GM12878 (cell line): ENCODE data around the gene TGFBRAP1. TPM values are rescaled to one million over a fixed set of nuclear protein-coding genes. Genes with fewer than 3 reads are reported as not detected.

Experiments used
- ATAC-seq: fragments of 200-7000 bp; cut with Tn5 transposase; 3 replicates; pipeline ENCODE4 v1.9.1; 2020; ENCODE audit warnings: mild to moderate bottlenecking, moderate library complexity
- BruUV-seq: library from RNA; stranded (reverse); fragments of 400-500 nt; replicated peaks from 2 replicates; lab custom pipeline; 2021; lab: Mats Ljungman, UMichigan
- CTCF ChIA-PET: fragments of 300-600 bp; sonication (Branson Sonifier 250); formaldehyde crosslinking; extraction: SDS; loops from one replicate; lab custom pipeline; 2021; ENCODE audit warnings: inconsistent platforms; lab: Yijun Ruan, JAX
- POLR2A ChIA-PET: fragments of 350-600 bp; formaldehyde crosslinking; extraction: SDS; loops from one replicate; lab custom pipeline; 2021; ENCODE audit warnings: inconsistent platforms; lab: Charles Lee
- RAD21 ChIA-PET: fragments of 300-600 bp; sonication (Branson Sonifier 250); formaldehyde crosslinking; loops from one replicate; lab custom pipeline; 2023; ENCODE audit warnings: antibody characterized with exemption; ENCODE audit not compliant: unreplicated experiment; lab: Charles Lee
- SMC1A ChIA-PET: fragments of 300-600 bp; sonication (Branson Sonifier 250); formaldehyde crosslinking; loops from one replicate; lab custom pipeline; 2023; ENCODE audit not compliant: unreplicated experiment, uncharacterized antibody; lab: Charles Lee
- DNase-seq: peaks from one replicate; pipeline ENCODE4 v3.0.0-alpha.2; 2011; ENCODE audit warnings: low read depth, low spot score
- FAIRE-seq: peaks from 3 replicates; lab custom pipeline; 2011; peaks lifted over from hg19 to GRCh38; lab: Jason Lieb, UNC
- H2AFZ ChIP-seq: 2 replicates; pipeline ENCODE4 v1.6.0; 2011; ENCODE audit warnings: low read depth, low read length, control low read depth; ENCODE audit not compliant: control insufficient read depth
- H3K27ac ChIP-seq: 2 replicates; pipeline ENCODE4 v1.5.1; 2011; ENCODE audit warnings: control low read depth; ENCODE audit not compliant: control insufficient read depth, insufficient read depth
- H3K27me3 ChIP-seq, 2 experiments: replicated peaks in 1 of 2; 2 replicates each; pipeline versions ENCODE4 v1.6.0 to v1.6.1; 2011; ENCODE audit warnings: low read length in 1 of 2; ENCODE audit not compliant: control insufficient read depth in 2 of 2, insufficient read depth in 2 of 2
- H3K36me3 ChIP-seq, 2 experiments: 2 replicates each; pipeline ENCODE4 v1.5.1; 2011; ENCODE audit warnings: low read length in 1 of 2; ENCODE audit not compliant: control insufficient read depth in 2 of 2, insufficient read depth in 2 of 2
- H3K4me1 ChIP-seq: 2 replicates; pipeline ENCODE4 v1.6.1; 2011; ENCODE audit warnings: mild to moderate bottlenecking, low read length, moderate library complexity, mixed read lengths; ENCODE audit not compliant: control insufficient read depth, insufficient read depth
- H3K4me2 ChIP-seq: 2 replicates; pipeline ENCODE4 v1.6.0; 2011; ENCODE audit warnings: control low read depth; ENCODE audit not compliant: control insufficient read depth, insufficient read depth
- H3K4me3 ChIP-seq: fragments of 200-600 bp; sonication (generic); 2 replicates; pipeline ENCODE4 v1.5.1; 2016
- H3K79me2 ChIP-seq: 2 replicates; pipeline ENCODE4 v1.6.0; 2011; ENCODE audit warnings: low read length; ENCODE audit not compliant: control insufficient read depth, insufficient read depth
- H3K9ac ChIP-seq: 2 replicates; pipeline ENCODE4 v1.8.0; 2011; ENCODE audit warnings: low read length, control low read depth, mixed read lengths; ENCODE audit not compliant: control insufficient read depth, insufficient read depth
- H3K9me3 ChIP-seq: replicated peaks from 3 replicates; pipeline ENCODE4 v1.5.1; 2011; ENCODE audit warnings: mild to moderate bottlenecking, low read length; ENCODE audit not compliant: control insufficient read depth, insufficient read depth
- H4K20me1 ChIP-seq: 2 replicates; pipeline ENCODE4 v1.6.0; 2011; ENCODE audit not compliant: control insufficient read depth, insufficient read depth
- BRCA1 ChIP-seq: IDR thresholded peaks from 2 replicates; pipeline ENCODE4 v1.6.1; 2011; ENCODE audit warnings: low read depth, low read length, improper control_type of control experiment
- CHD1 ChIP-seq: IDR thresholded peaks from 2 replicates; pipeline ENCODE4 v1.6.1; 2012; ENCODE audit warnings: low read depth, low read length, improper control_type of control experiment
- NFYB ChIP-seq: IDR thresholded peaks from 2 replicates; pipeline ENCODE4 v1.6.1; 2011; ENCODE audit warnings: low read depth, mild to moderate bottlenecking, low read length, improper control_type of control experiment, moderate library complexity; ENCODE audit not compliant: insufficient read depth
- POLR2AphosphoS2 ChIP-seq: IDR thresholded peaks from 2 replicates; pipeline ENCODE4 v1.6.1; 2011; ENCODE audit warnings: low read depth, mild to moderate bottlenecking, low read length, improper control_type of control experiment, moderate library complexity
- REST ChIP-seq: IDR thresholded peaks from 2 replicates; pipeline ENCODE4 v1.6.1; 2012; ENCODE audit warnings: mild to moderate bottlenecking, low read depth, low read length
- SIX5 ChIP-seq: IDR thresholded peaks from 2 replicates; pipeline ENCODE4 v1.6.1; 2011; ENCODE audit warnings: mild to moderate bottlenecking, low read depth, low read length, moderate library complexity; ENCODE audit not compliant: severe bottlenecking
- WRNIP1 ChIP-seq: IDR thresholded peaks from 2 replicates; pipeline ENCODE4 v1.6.1; 2011; ENCODE audit warnings: low read depth, low read length, improper control_type of control experiment, borderline replicate concordance
- ZBTB4 ChIP-seq: fragments of 450-650 bp; formaldehyde crosslinking; IDR thresholded peaks from 2 replicates; pipeline ENCODE4 v1.4.0; 2022; ENCODE audit warnings: mild to moderate bottlenecking, moderate library complexity
- WGBS: methylation state at CpG from one replicate; pipeline ENCODE4 v1.1.6; 2016; ENCODE audit warnings: low lambda C conversion rate; ENCODE audit not compliant: insufficient replicate concordance, insufficient coverage; ENCODE audit errors: missing lambda C conversion rate; 5-methylcytosine and 5-hydroxymethylcytosine counted together
- in situ Hi-C: fragments of 300-500 bp; cut with MboI; formaldehyde crosslinking; loops from 9 replicates; pipeline ENCODE4 v1.14.3; 2018; ENCODE audit warnings: mixed read lengths
- intact Hi-C: fragments of 100-400 bp; cut with micrococcal nuclease; formaldehyde crosslinking; loops from one replicate; pipeline ENCODE4 v1.14.2; 2022; ENCODE audit not compliant: unreplicated experiment
- polyA plus RNA-seq, 11 experiments: library from polyadenylated mRNA; depleted of rRNA in 4 of 11; unstranded in 6 of 11; stranded (reverse) in 5 of 11; fragments of >200 nt; fragmentation: Nextera tagmentation in 4 of 11; fragmentation: Illumina TruSeq in 1 of 11; extraction: Ambion mirVana in 4 of 11; extraction: Trizol in 1 of 11; gene quantifications; 1 replicate in 1 of 11; 2 replicates in 10 of 11; pipeline versions ENCODE4 v1.2.1 to v1.2.3, GENCODE V29; 2011 to 2016; ENCODE audit warnings: inconsistent platforms in 2 of 11, missing spikeins in 2 of 11, low read depth in 1 of 11
- total RNA-seq, 4 experiments: library from RNA; depleted of rRNA in 3 of 4; stranded (reverse); fragments of >200 nt in 3 of 4; fragmentation: Illumina TruSeq in 1 of 4; extraction: Trizol in 1 of 4; gene quantifications; 2 replicates each; pipeline versions ENCODE4 v1.2.1 to v1.2.3, GENCODE V29; 2013 to 2021

TGFBRAP1 gene
- total and polyA plus RNA-seq, 10 of the 15 experiments (the other 5 are each of a cell fraction or from before 2014, with no cell fraction given) = 7.9 to 37.4 (median 23.7) TPM

- no peak for TF ChIP-seq REST
- TF ChIP-seq POLR2AphosphoS2 = no peak
- no peak for TF ChIP-seq NFYB
- TF ChIP-seq CHD1 = no peak
- TF ChIP-seq BRCA1 = no peak
- TF ChIP-seq, all 136 proteins: peak for 0
These were observed 31.8 kb upstream of the TGFBRAP1 start (continued) for GRCh38 chr2:105361102-105361889.

DNA sequence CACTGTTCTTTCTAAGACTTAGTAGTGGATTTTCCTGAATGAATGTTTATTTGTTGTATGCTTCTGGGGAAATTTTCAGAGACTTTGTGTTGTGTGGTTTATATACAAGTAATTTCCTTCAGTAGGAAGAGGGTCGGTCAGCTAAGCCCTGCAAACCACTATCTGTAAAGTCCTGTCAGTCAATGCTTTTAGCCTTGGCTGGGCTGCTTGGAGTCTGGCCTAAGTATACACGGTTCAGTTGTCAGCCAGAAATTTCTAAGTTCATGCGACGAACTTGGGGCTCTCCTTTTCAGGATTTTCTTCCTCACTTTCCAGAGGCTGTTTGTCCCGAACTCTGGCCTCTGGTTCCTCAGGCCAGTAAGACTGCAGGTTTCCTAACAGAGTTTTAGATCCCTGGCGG is 29.1 kb upstream of the TGFBRAP1 start:
- Histone ChIP-seq H4K20me1 (no peaks in the 10 kb centered on the region), H3K9me3 (peaks cover 2% of the 10 kb centered on the region; the same call in 1 of the 3 replicates), H3K4me2 (no peak overlapping the region), H3K27me3 (no peaks in the 10 kb centered on the region), H3K4me3 (no peak overlapping the region), H3K27ac (no peak overlapping the region), H3K36me3 (peaks cover 0 to 9% of the 10 kb centered on the region in 2 experiments), H3K9ac (no peak overlapping the region), H2AFZ (no peak overlapping the region), H3K4me1 (no peaks in the 10 kb centered on the region), H3K79me2 (no peaks in the 10 kb centered on the region)
- WGBS = 97% methylated on average over 6 of the region's 6 CpGs
- TF ChIP-seq ZBTB4 = no peak
- TF ChIP-seq SIX5 = no peak
- TF ChIP-seq WRNIP1 = no peak
- POLR2A ChIA-PET = no interaction called here
- no peak for DNase-seq
- no peak for ATAC-seq
- RAD21 ChIA-PET = no interaction called here
- FAIRE-seq = no peak
- intact Hi-C loops = no loop called here
- in situ Hi-C loops = no loop called here
- CTCF ChIA-PET = interaction anchor here (1.5 to 1.7 kb wide), 2 partner anchors 9 to 10 kb away, joined by 4 to 5 read pairs; no protein-coding TSS in a partner anchor
- SMC1A ChIA-PET = interaction anchor here (1.2 to 1.4 kb wide), 2 partner anchors 11 to 13 kb away, joined by 3 to 4 read pairs; no protein-coding TSS in a partner anchor
- BruUV-seq = no TSS peak
